Right ventricle myocardium superior (tissue), 1 donor: ENCODE measurements around the gene ZNF425. TPM values are rescaled to one million over a fixed set of nuclear protein-coding genes. Genes with fewer than 3 reads are reported as not detected.
"Not testable (repeated sequence)": the region's sequence is repeated elsewhere in the genome, so short reads cannot be mapped to it uniquely, and the experiment has no call there.

ENCODE experiments used
- ATAC-seq: fragments of 200-7000 bp; cut with Tn5 transposase; one replicate; pipeline ENCODE4 v1.9.1; 2020; ENCODE audit warnings: mild to moderate bottlenecking; ENCODE audit not compliant: poor library complexity
- DNase-seq: peaks from one replicate; pipeline ENCODE4 v3.0.0-alpha.2; 2020
- intact Hi-C: fragments of 100-400 bp; cut with DNase I; formaldehyde crosslinking; loops from one replicate; pipeline ENCODE4 v1.11.2; 2022
- long read RNA-seq: library from polyadenylated mRNA; unstranded; transcript quantifications from one replicate; pipeline ENCODE4 v2.0.0, GENCODE V29; 2021
- total RNA-seq: library from RNA; stranded (reverse); fragmentation: NEBNext Ultra II Directional; extraction: Animal tissue kit (Norgen Biotek cat#: 25700); gene quantifications from one replicate; pipeline ENCODE4 v1.2.1, GENCODE V29; 2021
- donor health status: DM: no; HTN: yes; CAD: no; lungs with severe emphysema.

The ZNF425 gene
- 0.38 TPM for total RNA-seq
- long read RNA-seq, partial matches to known transcripts = 0 of 3 reads
- long read RNA-seq, other reads (novel, unspliced or antisense) = 0 of 3 reads

DNA sequence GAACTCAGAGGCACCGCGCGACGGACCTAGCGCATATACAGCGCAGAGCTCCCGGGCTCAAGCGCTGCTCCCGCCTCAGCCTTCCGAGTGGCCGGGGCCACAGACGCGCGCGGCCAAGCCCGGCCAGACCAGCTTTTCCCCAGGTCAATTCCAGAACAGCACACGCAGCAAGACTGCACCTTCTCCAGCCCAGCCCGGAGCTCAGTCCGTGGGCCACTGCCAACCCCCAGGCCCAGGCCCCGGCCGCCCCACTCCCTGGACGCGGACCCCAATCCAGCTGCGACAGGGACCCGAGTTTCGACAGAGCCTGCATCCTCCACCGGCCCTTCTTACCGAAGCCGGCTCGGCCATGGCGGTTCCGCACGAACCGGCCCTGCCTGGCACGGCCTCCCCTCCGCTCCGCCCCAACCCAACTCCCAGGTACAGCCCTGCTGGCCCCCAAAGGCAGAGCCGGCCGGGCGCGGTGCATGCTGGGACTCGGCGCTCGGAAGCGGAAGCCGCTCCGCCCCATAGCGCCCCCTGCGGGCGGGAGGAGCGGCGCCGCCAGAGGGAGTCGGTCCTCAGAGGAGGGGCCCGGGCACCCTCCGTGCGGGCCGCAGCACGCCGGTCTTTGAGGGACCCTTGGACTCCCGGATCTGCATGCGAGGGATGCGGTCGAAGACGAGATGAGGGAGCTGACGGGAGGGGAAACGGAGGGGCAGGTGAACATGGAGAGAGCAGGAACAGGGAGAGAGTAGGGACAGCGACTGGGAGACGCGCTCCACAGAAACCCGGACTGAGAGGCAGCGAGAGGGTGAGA lies at the start of gene ZNF425:
Gene ZNF425 (minus strand): TSS at position 462 of the 799 bp plus-strand sequence. CDS start 111 bp downstream, at position 351.
- intact Hi-C loops = no loop called here
- ATAC-seq (peak; percentile 96), DNase-seq (peak; percentile 94)

- no peak for DNase-seq
- intact Hi-C loops = no loop called here
- ATAC-seq = no peak
Observed at GRCh38 chr7:149175150-149175549, 49.0 kb upstream of the ZNF425 start.

DNA sequence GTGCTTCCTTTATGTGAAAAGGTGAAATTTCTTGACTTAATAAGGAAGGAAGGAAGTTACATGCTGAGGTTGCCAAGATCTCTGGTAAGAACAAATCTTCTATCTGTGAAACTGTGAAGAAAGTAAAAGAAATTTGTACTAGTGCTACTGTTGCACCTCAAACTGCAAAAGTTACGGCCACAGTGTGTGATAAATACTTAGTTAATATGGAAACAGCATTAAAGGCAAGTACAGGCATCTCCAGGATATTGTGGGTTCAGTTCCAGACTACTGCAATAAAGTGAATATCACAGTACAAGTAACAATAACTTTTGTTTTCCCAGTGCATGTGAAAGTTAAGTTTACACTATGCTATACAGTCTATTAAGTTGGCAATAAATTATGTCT lies 46.4 kb upstream of the ZNF425 start:
- no peak for ATAC-seq

GRCh38 chr7:149171892-149172533 lies 45.9 kb upstream of the ZNF425 start:
- DNase-seq = no peak
- intact Hi-C loops = no loop called here
- no peak for ATAC-seq

More for the DNA sequence above, 46.4 kb upstream of the ZNF425 start:
- intact Hi-C loops = no loop called here
- no peak for DNase-seq

DNA sequence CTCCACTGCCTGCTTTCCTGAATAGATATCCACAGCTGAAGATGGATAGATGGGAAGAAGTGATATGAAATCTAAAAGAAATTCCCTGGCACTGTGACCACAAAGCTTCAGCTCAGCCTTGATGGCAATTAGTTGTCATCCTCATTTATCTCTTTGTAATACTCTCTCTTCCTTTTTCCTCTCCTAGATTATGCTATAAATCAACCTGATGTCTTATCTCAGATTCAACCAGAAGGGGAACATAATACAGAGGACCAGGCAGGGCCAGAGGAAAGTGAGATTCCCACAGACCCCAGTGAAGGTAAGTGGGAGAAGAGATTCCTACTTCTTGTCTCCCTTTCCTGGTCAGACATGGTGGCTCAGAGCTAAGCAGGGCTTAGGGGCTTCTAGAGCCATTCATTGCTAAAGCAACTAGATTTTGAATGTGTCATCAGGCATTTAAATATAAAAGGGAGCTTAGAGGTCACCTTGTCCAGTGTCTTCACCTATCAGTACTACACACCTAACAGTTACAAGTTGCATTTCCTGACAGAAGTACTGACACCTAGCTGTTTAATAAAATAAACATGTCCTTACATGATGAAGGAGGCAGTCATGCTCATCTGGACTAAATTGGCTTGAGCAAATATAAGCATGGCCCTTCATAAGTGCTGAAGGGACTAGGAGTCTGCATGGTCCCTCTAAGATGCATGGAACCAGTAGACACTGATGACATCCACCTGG lies 40.7 kb upstream of the ZNF425 start:
- intact Hi-C loops = no loop called here
- DNase-seq (no peak), ATAC-seq (no peak)

DNA sequence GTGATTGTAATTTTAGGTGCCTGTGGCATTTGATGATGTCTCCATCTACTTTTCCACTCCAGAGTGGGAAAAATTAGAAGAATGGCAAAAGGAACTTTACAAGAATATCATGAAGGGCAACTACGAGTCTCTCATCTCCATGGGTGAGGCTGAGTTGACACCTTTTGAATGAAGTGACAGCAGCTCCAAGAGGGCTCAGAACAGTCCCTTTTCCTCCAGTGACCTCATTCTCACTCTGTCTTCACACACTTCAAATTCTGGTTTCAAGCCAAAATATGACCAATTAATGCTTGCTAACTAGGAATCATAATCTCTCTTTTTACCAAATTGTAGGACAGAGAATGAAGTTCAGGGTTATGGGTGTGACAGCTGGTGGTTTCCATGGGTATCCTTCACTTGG lies 40.0 kb upstream of the ZNF425 start:
- ATAC-seq = no peak
- intact Hi-C loops = no loop called here

GRCh38 chr7:149161241-149161848 lies 35.2 kb upstream of the ZNF425 start:
- no peak for ATAC-seq
- DNase-seq = no peak
- intact Hi-C loops = no loop called here

More for the DNA sequence above, 40.0 kb upstream of the ZNF425 start:
- DNase-seq = no peak

GRCh38 chr7:149156898-149157297 lies 30.8 kb upstream of the ZNF425 start:
- no peak for DNase-seq
- ATAC-seq = no peak
- intact Hi-C loops = no loop called here

DNA sequence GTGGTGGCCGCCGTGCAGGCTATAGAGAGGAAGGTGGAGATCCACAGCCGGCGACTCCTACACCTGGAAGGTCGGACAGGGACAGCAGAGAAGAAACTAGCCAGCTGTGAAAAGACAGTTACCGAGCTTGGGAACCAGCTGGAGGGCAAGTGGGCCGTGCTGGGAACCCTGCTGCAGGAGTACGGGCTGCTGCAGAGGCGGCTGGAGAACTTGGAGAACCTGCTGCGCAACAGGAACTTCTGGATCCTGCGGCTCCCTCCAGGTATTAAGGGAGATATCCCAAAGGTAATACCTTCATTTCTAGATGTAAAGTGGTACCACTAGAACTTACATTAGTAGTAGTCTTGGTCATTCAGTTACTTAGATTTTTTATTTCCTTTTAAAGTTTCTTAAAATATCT lies 27.9 kb upstream of the ZNF425 start:
- DNase-seq (no peak), ATAC-seq (no peak)
- intact Hi-C loops = no loop called here

- ATAC-seq = no peak
- intact Hi-C loops = no loop called here
- no peak for DNase-seq
Observed at GRCh38 chr7:149153346-149153745, 27.2 kb upstream of the ZNF425 start.

GRCh38 chr7:149150981-149151380 lies 24.9 kb upstream of the ZNF425 start:
- DNase-seq (no peak), ATAC-seq (no peak)
- intact Hi-C loops = no loop called here

DNA sequence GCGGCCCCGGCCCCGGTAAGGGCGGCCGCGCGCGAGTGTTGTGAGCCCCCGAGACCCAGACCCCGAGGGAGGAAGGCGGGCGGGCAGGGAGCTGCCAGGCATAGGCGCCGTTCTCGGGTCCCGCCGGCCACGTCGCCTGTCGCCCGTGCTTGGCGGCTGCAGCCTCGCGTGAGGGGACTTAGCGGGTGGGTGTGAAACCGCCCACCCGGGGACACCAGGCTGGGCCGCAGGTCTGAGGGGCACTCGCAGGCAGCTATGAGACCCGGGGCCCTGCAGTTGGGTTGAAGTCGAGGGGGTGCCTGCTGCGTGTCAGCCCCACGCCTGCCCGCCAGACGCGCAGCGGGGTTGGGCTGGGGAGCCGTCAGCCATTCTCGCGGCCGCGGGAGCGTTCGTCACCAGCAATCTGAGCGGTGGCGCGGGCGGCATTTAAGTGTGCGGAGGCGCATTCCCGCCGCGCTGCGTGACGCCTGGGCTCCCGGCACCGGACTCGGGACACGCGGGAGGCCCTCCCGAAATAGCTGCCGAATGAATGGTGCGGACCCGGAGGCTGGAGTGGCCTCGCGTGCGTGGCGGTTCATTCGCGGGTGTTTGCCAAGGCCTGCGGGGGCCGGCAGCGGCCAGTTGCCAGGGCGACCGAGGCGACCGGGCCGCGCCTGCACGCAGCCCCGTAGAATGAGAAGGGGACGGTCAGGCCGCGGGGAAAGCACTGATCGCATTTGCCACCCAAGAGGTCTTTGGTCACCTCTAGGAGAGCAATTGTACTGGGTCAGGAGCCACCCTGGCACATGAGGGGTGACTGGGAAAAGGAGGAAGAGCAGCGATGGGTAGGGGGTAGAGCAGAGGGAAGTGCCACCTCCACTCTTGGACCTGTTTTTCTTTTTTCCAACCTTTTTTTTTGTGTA lies 21.9 kb upstream of the ZNF425 start:
- ATAC-seq (peak; percentile 69), DNase-seq (peak; percentile 77)
- intact Hi-C loops = no loop called here

DNA sequence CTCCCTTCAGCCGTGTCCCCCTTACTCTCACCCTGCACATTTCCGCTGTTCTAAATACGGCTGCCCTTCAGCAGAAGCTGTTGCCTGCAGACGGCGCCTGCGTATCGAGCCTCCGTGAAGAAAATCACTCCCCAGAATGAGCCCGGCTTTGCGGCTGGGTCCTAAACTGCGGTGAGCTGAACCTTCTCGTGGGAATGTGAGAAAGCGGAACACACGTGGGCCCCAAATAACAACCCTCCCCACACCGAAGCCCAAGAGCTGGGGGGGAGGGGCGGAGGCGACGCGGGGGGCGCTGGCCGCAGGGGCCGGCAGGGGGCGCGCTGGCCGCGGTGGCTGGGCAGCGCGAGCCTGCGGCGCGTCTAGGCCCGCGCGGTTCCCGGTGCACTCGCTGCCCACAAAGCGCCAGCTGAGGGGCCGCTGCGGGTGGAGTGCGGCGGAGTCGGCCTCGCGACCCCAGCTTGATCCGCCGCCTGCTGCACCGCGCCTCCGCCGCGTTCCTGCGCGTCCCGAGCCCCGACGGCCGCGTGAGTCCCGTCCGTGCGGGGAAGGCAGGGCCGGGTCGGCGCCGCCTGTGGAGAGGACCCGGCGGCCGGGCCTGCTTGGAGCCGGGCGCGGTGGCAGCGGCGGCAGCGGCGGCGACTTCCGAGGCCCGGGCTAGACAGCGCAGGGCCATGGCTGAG lies 21.1 kb upstream of the ZNF425 start, which contains the start of gene ZNF398:
Gene ZNF398 (plus strand): TSS at position 382 of the 680 bp plus-strand sequence. CDS start 290 bp downstream, at position 672.
- DNase-seq = peak; percentile 85
- peak; percentile 94 for ATAC-seq
- intact Hi-C loops = no loop called here

- no peak for ATAC-seq
- DNase-seq = no peak
- intact Hi-C loops = no loop called here
Observed at GRCh38 chr7:149145031-149145845, 19.1 kb upstream of the ZNF425 start.

DNA sequence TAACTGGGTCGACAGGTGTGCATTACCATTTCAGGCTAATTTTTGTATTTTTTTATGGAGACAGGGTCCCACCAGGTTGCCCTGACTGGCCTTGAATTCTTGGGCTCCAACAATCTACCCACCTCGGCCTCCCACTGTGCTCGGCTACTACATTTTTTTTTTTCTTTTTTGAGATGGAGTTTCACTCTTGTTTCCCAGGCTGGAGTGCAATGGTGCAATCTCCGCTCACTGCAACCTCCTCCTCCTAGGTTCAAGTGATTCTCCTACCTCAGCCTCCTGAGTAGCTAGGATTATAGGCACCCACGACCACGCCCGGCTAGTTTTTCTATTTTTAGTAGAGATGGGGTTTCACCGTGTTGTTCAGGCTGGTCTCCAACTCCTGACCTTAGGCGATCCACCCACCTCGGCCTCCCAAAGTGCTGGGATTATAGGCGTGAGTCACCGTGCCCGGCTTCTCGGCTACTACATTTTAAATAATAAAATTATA lies 18.4 kb upstream of the ZNF425 start:
- intact Hi-C loops, ATAC-seq, DNase-seq: not testable (repeated sequence)

DNA sequence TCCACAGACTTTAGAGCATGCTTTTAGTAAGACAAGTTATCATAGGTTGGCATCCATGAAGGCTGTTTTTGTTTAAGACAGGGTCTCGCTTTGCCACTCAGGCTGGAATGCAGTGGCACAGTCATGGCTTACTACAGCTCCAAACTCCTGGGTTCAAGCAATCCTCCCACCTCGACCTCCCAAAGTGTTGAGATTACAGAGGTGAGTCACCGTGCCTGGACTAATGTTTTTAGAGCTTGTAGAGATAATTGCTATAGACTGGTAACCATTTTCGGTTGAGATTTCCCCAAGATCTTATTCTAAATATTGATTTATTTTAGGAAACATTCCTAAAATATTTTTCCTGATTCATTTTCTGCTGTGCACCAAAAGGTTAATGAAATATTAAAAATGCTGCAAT lies 15.8 kb upstream of the ZNF425 start:
- no peak for ATAC-seq
- no peak for DNase-seq

More for the DNA sequence above, 15.8 kb upstream of the ZNF425 start:
- intact Hi-C loops = no loop called here
